A549 (cell line): ENCODE data around the gene KCNH8.

Experiments
- BHLHE40 ChIP-seq: IDR thresholded peaks from 2 replicates; pipeline ENCODE4 v1.6.1; 2012; ENCODE audit warnings: low read depth, low read length, inconsistent platforms
- CEBPB ChIP-seq, 2 experiments: fragments of >200 bp in 1 of 2; sonication (Bioruptor Twin) in 1 of 2; formaldehyde crosslinking in 1 of 2; IDR thresholded peaks; 2 replicates each; pipeline ENCODE4 v1.6.1; 2012 to 2016
- EP300 ChIP-seq, 2 experiments: fragments of >200 bp; sonication (Bioruptor Twin); formaldehyde crosslinking; IDR thresholded peaks; 2 replicates in 1 of 2; 3 replicates in 1 of 2; pipeline ENCODE4 v1.6.1; 2016 to 2017
- HDAC2 ChIP-seq: fragments of 200-600 bp; sonication (generic); IDR thresholded peaks from 2 replicates; pipeline ENCODE4 v1.6.1; 2016
- JUN ChIP-seq, 2 experiments: fragments of >200 bp; sonication (Bioruptor Twin); formaldehyde crosslinking; IDR thresholded peaks; 2 replicates in 1 of 2; 3 replicates in 1 of 2; pipeline ENCODE4 v1.6.1; 2016 to 2017
- JUNB ChIP-seq: fragments of >200 bp; sonication (Bioruptor Twin); formaldehyde crosslinking; IDR thresholded peaks from 2 replicates; pipeline ENCODE4 v1.6.1; 2016
- KDM1A ChIP-seq: fragments of 200-600 bp; sonication (generic); IDR thresholded peaks from 2 replicates; pipeline ENCODE4 v1.6.1; 2016; ENCODE audit warnings: low read depth, mild to moderate bottlenecking
- MYC ChIP-seq: IDR thresholded peaks from 2 replicates; pipeline ENCODE4 v1.6.1; 2012; ENCODE audit warnings: mild to moderate bottlenecking, inconsistent platforms, low read length, improper control_type of control experiment, borderline replicate concordance
- POLR2A ChIP-seq: IDR thresholded peaks from 2 replicates; pipeline ENCODE4 v1.6.1; 2012; ENCODE audit warnings: mild to moderate bottlenecking, low read length
- ZSCAN20 ChIP-seq: fragments of 250-450 bp; sonication (Bioruptor Pico); IDR thresholded peaks from 2 replicates; pipeline ENCODE4 v1.8.0; 2022; ENCODE audit warnings: mild to moderate bottlenecking, moderate library complexity
- TF ChIP-seq, protein P1 (sequence below): fragments of >200 bp; sonication (Bioruptor Twin); formaldehyde crosslinking; IDR thresholded peaks from 3 replicates; pipeline ENCODE4 v1.5.1; 2016
- TF ChIP-seq, protein P2 (sequence below): fragments of 200-600 bp; sonication (generic); IDR thresholded peaks from 2 replicates; pipeline ENCODE4 v1.6.1; 2016; ENCODE audit warnings: antibody characterized with exemption, mild to moderate bottlenecking, moderate library complexity
- TF ChIP-seq, protein P3 (sequence below): IDR thresholded peaks from 2 replicates; pipeline ENCODE4 v1.6.1; 2012
- TF ChIP-seq, protein P4 (sequence below): fragments of 250-450 bp; sonication (Bioruptor Pico); IDR thresholded peaks from 2 replicates; pipeline ENCODE4 v1.5.0; 2021; ENCODE audit warnings: mild to moderate bottlenecking, moderate library complexity, borderline replicate concordance

DNA sequence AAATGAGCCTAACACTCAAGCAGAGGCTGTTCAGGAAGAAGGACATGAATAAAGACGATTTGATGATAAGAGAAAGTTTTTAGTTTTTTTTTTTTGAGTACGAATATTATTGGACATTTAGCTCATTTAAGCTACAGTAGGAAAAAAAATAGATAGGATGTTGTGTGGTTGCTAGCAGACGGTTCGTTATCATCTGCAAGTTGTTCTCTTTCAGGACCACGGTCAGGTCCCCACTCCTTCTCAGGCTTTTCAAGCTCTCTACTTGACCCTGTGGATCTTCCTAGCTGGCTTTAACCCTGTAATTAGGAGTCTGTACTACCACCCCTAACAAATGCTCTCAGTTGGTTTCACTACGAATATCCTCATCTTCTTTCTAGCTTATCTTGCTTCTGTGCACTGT lies 1.1 kb downstream of the KCNH8 start:
- TF ChIP-seq, protein P1, sequence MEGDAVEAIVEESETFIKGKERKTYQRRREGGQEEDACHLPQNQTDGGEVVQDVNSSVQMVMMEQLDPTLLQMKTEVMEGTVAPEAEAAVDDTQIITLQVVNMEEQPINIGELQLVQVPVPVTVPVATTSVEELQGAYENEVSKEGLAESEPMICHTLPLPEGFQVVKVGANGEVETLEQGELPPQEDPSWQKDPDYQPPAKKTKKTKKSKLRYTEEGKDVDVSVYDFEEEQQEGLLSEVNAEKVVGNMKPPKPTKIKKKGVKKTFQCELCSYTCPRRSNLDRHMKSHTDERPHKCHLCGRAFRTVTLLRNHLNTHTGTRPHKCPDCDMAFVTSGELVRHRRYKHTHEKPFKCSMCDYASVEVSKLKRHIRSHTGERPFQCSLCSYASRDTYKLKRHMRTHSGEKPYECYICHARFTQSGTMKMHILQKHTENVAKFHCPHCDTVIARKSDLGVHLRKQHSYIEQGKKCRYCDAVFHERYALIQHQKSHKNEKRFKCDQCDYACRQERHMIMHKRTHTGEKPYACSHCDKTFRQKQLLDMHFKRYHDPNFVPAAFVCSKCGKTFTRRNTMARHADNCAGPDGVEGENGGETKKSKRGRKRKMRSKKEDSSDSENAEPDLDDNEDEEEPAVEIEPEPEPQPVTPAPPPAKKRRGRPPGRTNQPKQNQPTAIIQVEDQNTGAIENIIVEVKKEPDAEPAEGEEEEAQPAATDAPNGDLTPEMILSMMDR = no peak
- no peak for TF ChIP-seq HDAC2
- TF ChIP-seq, protein P2, sequence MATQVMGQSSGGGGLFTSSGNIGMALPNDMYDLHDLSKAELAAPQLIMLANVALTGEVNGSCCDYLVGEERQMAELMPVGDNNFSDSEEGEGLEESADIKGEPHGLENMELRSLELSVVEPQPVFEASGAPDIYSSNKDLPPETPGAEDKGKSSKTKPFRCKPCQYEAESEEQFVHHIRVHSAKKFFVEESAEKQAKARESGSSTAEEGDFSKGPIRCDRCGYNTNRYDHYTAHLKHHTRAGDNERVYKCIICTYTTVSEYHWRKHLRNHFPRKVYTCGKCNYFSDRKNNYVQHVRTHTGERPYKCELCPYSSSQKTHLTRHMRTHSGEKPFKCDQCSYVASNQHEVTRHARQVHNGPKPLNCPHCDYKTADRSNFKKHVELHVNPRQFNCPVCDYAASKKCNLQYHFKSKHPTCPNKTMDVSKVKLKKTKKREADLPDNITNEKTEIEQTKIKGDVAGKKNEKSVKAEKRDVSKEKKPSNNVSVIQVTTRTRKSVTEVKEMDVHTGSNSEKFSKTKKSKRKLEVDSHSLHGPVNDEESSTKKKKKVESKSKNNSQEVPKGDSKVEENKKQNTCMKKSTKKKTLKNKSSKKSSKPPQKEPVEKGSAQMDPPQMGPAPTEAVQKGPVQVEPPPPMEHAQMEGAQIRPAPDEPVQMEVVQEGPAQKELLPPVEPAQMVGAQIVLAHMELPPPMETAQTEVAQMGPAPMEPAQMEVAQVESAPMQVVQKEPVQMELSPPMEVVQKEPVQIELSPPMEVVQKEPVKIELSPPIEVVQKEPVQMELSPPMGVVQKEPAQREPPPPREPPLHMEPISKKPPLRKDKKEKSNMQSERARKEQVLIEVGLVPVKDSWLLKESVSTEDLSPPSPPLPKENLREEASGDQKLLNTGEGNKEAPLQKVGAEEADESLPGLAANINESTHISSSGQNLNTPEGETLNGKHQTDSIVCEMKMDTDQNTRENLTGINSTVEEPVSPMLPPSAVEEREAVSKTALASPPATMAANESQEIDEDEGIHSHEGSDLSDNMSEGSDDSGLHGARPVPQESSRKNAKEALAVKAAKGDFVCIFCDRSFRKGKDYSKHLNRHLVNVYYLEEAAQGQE = peak; percentile 85
- no peak for TF ChIP-seq POLR2A
- TF ChIP-seq, protein P3, sequence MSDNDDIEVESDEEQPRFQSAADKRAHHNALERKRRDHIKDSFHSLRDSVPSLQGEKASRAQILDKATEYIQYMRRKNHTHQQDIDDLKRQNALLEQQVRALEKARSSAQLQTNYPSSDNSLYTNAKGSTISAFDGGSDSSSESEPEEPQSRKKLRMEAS = no peak
- no peak for TF ChIP-seq CEBPB (IDR thresholded peaks at IDR 0.05)
- TF ChIP-seq JUN (IDR thresholded peaks at IDR 0.05) = no peak
- TF ChIP-seq KDM1A = no peak
- no peak for TF ChIP-seq BHLHE40
- no peak for TF ChIP-seq EP300 (IDR thresholded peaks at IDR 0.05)
- no peak for TF ChIP-seq ZSCAN20 (CRISPR knock-in tag)
- TF ChIP-seq JUNB = no peak
- no peak for TF ChIP-seq MYC
- TF ChIP-seq, protein P4, sequence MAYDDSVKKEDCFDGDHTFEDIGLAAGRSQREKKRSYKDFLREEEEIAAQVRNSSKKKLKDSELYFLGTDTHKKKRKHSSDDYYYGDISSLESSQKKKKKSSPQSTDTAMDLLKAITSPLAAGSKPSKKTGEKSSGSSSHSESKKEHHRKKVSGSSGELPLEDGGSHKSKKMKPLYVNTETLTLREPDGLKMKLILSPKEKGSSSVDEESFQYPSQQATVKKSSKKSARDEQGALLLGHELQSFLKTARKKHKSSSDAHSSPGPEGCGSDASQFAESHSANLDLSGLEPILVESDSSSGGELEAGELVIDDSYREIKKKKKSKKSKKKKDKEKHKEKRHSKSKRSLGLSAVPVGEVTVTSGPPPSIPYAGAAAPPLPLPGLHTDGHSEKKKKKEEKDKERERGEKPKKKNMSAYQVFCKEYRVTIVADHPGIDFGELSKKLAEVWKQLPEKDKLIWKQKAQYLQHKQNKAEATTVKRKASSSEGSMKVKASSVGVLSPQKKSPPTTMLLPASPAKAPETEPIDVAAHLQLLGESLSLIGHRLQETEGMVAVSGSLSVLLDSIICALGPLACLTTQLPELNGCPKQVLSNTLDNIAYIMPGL (CRISPR knock-in tag) = no peak
